NB4 (cell line): ENCODE data around the gene LRRK1.

Experiments
- CTCF ChIP-seq: IDR thresholded peaks from one replicate; pipeline ENCODE4 v1.5.1; 2012; ENCODE audit warnings: low read depth, low read length
- MAX ChIP-seq: IDR thresholded peaks from 2 replicates; pipeline ENCODE4 v1.6.1; 2011; ENCODE audit warnings: low read depth, low read length
- MYC ChIP-seq: IDR thresholded peaks from 2 replicates; pipeline ENCODE4 v1.6.1; 2011; ENCODE audit warnings: low read depth, low read length
- POLR2A ChIP-seq: IDR thresholded peaks from 2 replicates; pipeline ENCODE4 v1.6.1; 2011; ENCODE audit warnings: mild to moderate bottlenecking; ENCODE audit not compliant: insufficient read length; ENCODE audit errors: extremely low read depth

GRCh38 chr15:101087172-101087769 is 168.1 kb downstream of the LRRK1 start:
- no peak for TF ChIP-seq CTCF
- no peak for TF ChIP-seq MAX
- TF ChIP-seq MYC, result no peak
- no peak for TF ChIP-seq POLR2A
